HepG2 (cell line): ENCODE data around the gene TLK1. TPM values are rescaled to one million over a fixed set of nuclear protein-coding genes. Genes with fewer than 3 reads are reported as not detected.

ENCODE experiments used
- ATAC-seq: fragments of 200-7000 bp; cut with Tn5 transposase; 3 replicates; pipeline ENCODE4 v1.9.1; 2020; ENCODE audit warnings: mild to moderate bottlenecking, moderate library complexity
- BruUV-seq: library from RNA; stranded (reverse); fragments of 400-500 nt; replicated peaks from 2 replicates; lab custom pipeline; 2021; lab: Mats Ljungman, UMichigan
- CTCF ChIA-PET: fragments of 300-600 bp; formaldehyde crosslinking; extraction: SDS; loops from one replicate; lab custom pipeline; 2021; ENCODE audit warnings: low total read pairs, inconsistent platforms, low intra/inter-chr PET ratio; lab: Yijun Ruan, JAX
- POLR2A ChIA-PET: fragments of 350-600 bp; sonication (Branson Sonifier 250); formaldehyde crosslinking; loops from one replicate; lab custom pipeline; 2020; ENCODE audit warnings: antibody characterized with exemption, inconsistent platforms; lab: Yijun Ruan, JAX
- DNase-seq: peaks from one replicate; pipeline ENCODE4 v3.0.0-alpha.2; 2015; ENCODE audit warnings: low spot score
- FAIRE-seq: peaks from 3 replicates; lab custom pipeline; 2011; peaks lifted over from hg19 to GRCh38; lab: Jason Lieb, UNC
- H2AFZ ChIP-seq: one replicate; pipeline ENCODE4 v1.6.1; 2011; ENCODE audit warnings: low read length, inconsistent platforms
- H3K27ac ChIP-seq: fragments of 300-600 bp; 3 replicates; pipeline ENCODE4 v1.8.0; 2011; ENCODE audit warnings: mixed run types, mild to moderate bottlenecking, mixed read lengths, low read length, inconsistent platforms; ENCODE audit not compliant: insufficient read depth; ENCODE audit errors: extremely low read length
- H3K27me3 ChIP-seq, 2 experiments: fragments of 200-600 bp in 1 of 2; 2 replicates in 1 of 2; 3 replicates in 1 of 2; pipeline versions ENCODE4 v1.6.0 to v1.8.0; 2011; ENCODE audit warnings: low read length in 2 of 2, mild to moderate bottlenecking in 2 of 2, moderate library complexity in 2 of 2, inconsistent platforms in 1 of 2; ENCODE audit not compliant: insufficient read depth in 2 of 2, control insufficient read depth in 1 of 2
- H3K36me3 ChIP-seq, 2 experiments: fragments of 200-600 bp in 1 of 2; replicated peaks in 1 of 2; 2 replicates in 1 of 2; 3 replicates in 1 of 2; pipeline versions ENCODE4 v1.5.1 to v1.8.0; 2011; ENCODE audit warnings: low read length in 2 of 2, inconsistent platforms in 1 of 2; ENCODE audit not compliant: insufficient read depth in 2 of 2, control insufficient read depth in 1 of 2
- H3K4me1 ChIP-seq: 2 replicates; pipeline ENCODE4 v1.5.1; 2012; ENCODE audit warnings: low read length, inconsistent platforms; ENCODE audit not compliant: insufficient read depth
- H3K4me2 ChIP-seq: 2 replicates; pipeline ENCODE4 v1.6.0; 2011; ENCODE audit warnings: low read depth, low read length, inconsistent platforms
- H3K4me3 ChIP-seq, 3 experiments: fragments of 200-600 bp in 1 of 3; sonication (generic), shearing (Covaris generic) in 1 of 3; replicated peaks in 1 of 3; 2 replicates each; pipeline ENCODE4 v1.5.1; 2011 to 2016; ENCODE audit warnings: low read length in 3 of 3, inconsistent platforms in 2 of 3, low read depth in 2 of 3, mild to moderate bottlenecking in 2 of 3, control low read depth in 1 of 3, mixed read lengths in 1 of 3; ENCODE audit not compliant: insufficient read depth in 1 of 3
- H3K79me2 ChIP-seq: one replicate; pipeline ENCODE4 v1.6.1; 2011; ENCODE audit warnings: low read length, inconsistent platforms; ENCODE audit not compliant: insufficient read depth
- H3K9ac ChIP-seq: 2 replicates; pipeline ENCODE4 v1.6.0; 2011; ENCODE audit warnings: mild to moderate bottlenecking, low read depth, low read length, inconsistent platforms; ENCODE audit not compliant: insufficient read depth
- H3K9me3 ChIP-seq: 2 replicates; pipeline ENCODE4 v1.5.1; 2012; ENCODE audit warnings: mild to moderate bottlenecking, low read length
- H4K20me1 ChIP-seq: 2 replicates; pipeline ENCODE4 v1.6.0; 2011; ENCODE audit warnings: inconsistent platforms, mild to moderate bottlenecking, low read length, moderate library complexity; ENCODE audit not compliant: insufficient read depth
- ATF1 ChIP-seq: IDR thresholded peaks from 2 replicates; pipeline ENCODE4 v1.6.1; 2016; ENCODE audit warnings: mild to moderate bottlenecking, control low read depth
- ISX ChIP-seq: sonication (generic); formaldehyde crosslinking; conservative IDR thresholded peaks from 2 replicates; pipeline ENCODE4 v1.5.0; 2020; ENCODE audit warnings: missing genetic modification reagents
- KLF13 ChIP-seq: sonication (generic); formaldehyde crosslinking; IDR thresholded peaks from 2 replicates; pipeline ENCODE4 v1.4.0; 2020; ENCODE audit warnings: mild to moderate bottlenecking, missing genetic modification reagents
- MTA3 ChIP-seq: sonication (generic); formaldehyde crosslinking; IDR thresholded peaks from 2 replicates; pipeline ENCODE4 v1.4.0; 2020; ENCODE audit warnings: missing genetic modification reagents
- NCOA2 ChIP-seq: sonication (generic); formaldehyde crosslinking; IDR thresholded peaks from 2 replicates; pipeline ENCODE4 v1.8.0; 2022; ENCODE audit warnings: inconsistent platforms
- POLR2AphosphoS5 ChIP-seq: IDR thresholded peaks from 2 replicates; pipeline ENCODE4 v1.6.1; 2012; ENCODE audit warnings: low read depth, low read length
- RXRB ChIP-seq: IDR thresholded peaks from 2 replicates; pipeline ENCODE4 v1.6.1; 2016; ENCODE audit warnings: borderline replicate concordance, missing genetic modification reagents, missing compliant biosample characterization
- ZFP90 ChIP-seq: sonication (generic); formaldehyde crosslinking; IDR thresholded peaks from 2 replicates; pipeline ENCODE4 v1.8.0; 2022; ENCODE audit warnings: missing genetic modification reagents, mild to moderate bottlenecking, inconsistent platforms, borderline replicate concordance
- ZMYM4 ChIP-seq: sonication (generic); formaldehyde crosslinking; IDR thresholded peaks from 2 replicates; pipeline ENCODE4 v1.8.1; 2023; ENCODE audit warnings: mild to moderate bottlenecking, missing genetic modification reagents
- ZNF337 ChIP-seq: sonication (generic); formaldehyde crosslinking; IDR thresholded peaks from 2 replicates; pipeline ENCODE4 v1.5.1; 2020; ENCODE audit warnings: missing genetic modification reagents, low read depth, mild to moderate bottlenecking, borderline replicate concordance
- ZNF496 ChIP-seq: sonication (generic); formaldehyde crosslinking; IDR thresholded peaks from 2 replicates; pipeline ENCODE4 v1.8.1; 2023; ENCODE audit warnings: mild to moderate bottlenecking, moderate library complexity, missing genetic modification reagents; ENCODE audit not compliant: insufficient replicate concordance
- ZNF549 ChIP-seq: sonication (generic); formaldehyde crosslinking; IDR thresholded peaks from 2 replicates; pipeline ENCODE4 v1.5.0; 2020; ENCODE audit warnings: missing genetic modification reagents
- ZNF605 ChIP-seq: sonication (generic); formaldehyde crosslinking; IDR thresholded peaks from 2 replicates; pipeline ENCODE4 v1.8.0; 2022; ENCODE audit warnings: mild to moderate bottlenecking, missing genetic modification reagents
- ZNF83 ChIP-seq: sonication (generic); formaldehyde crosslinking; IDR thresholded peaks from 2 replicates; pipeline ENCODE4 v1.4.0; 2020; ENCODE audit warnings: missing genetic modification reagents, mild to moderate bottlenecking, borderline replicate concordance
- WGBS: methylation state at CpG from one replicate; pipeline ENCODE4 v1.1.6; 2017; ENCODE audit warnings: low lambda C conversion rate; 5-methylcytosine and 5-hydroxymethylcytosine counted together
- in situ Hi-C: cut with HindIII; loops from 2 replicates; pipeline ENCODE4 v1.10.0; 2017; ENCODE audit warnings: low pct_unique_long_range_greater_than_20kb; ENCODE audit not compliant: extremely low pct_ligation_motif_present
- intact Hi-C: fragments of 100-400 bp; cut with micrococcal nuclease; formaldehyde crosslinking; loops from one replicate; pipeline ENCODE4 v1.10.0; 2022; ENCODE audit not compliant: unreplicated experiment
- polyA plus RNA-seq, 8 experiments: library from polyadenylated mRNA; depleted of rRNA in 3 of 8; stranded (reverse) in 7 of 8; unstranded in 1 of 8; fragments of >200 nt; fragmentation: Illumina TruSeq in 4 of 8; extraction: Trizol in 4 of 8; gene quantifications; 2 replicates each; pipeline versions ENCODE4 v1.2.1 to v1.2.3, GENCODE V29; 2011 to 2016; ENCODE audit warnings: low read depth in 4 of 8, missing spikeins in 1 of 8, mixed read lengths in 1 of 8; ENCODE audit not compliant: insufficient read depth in 1 of 8
- total RNA-seq, 5 experiments: library from RNA; depleted of rRNA; stranded (reverse); fragments of >200 nt; fragmentation: Illumina TruSeq; extraction: Trizol; gene quantifications; 2 replicates each; pipeline ENCODE4 v1.2.3, GENCODE V29; 2016; ENCODE audit warnings: low read depth in 1 of 5
- TF ChIP-seq, protein P1 (sequence below): sonication (generic); formaldehyde crosslinking; conservative IDR thresholded peaks from 2 replicates; pipeline ENCODE4 v1.8.0; 2022; ENCODE audit warnings: missing genetic modification reagents
- TF ChIP-seq, protein P2 (sequence below): sonication (generic); formaldehyde crosslinking; IDR thresholded peaks from 2 replicates; pipeline ENCODE4 v1.8.1; 2023; ENCODE audit warnings: mild to moderate bottlenecking, missing genetic modification reagents, borderline replicate concordance
- TF ChIP-seq, protein P3 (sequence below): sonication (generic); formaldehyde crosslinking; IDR thresholded peaks from 2 replicates; pipeline ENCODE4 v1.5.0; 2020; ENCODE audit warnings: mild to moderate bottlenecking, missing genetic modification reagents, moderate library complexity

Gene TLK1
- total and polyA plus RNA-seq, 2 of the 13 experiments (the other 11 are each of a cell fraction or from before 2014, with no cell fraction given): 16.8 to 28.7 TPM

DNA sequence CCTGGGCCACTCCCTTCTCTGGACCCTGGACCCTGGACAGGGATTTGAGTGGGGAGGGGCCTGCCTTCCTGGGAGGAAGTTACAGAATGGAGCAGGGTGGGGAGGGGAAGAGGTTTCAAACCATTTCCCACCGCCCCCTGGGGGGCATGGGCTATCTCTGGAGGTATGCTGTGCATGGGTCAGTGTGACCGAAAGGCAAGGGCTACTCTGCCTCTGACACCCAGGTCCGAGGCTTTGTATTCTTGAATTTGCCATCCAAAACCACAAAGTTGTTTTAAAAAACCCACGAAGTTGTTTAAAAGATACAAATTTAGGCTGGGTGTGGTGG is 184.8 kb downstream of the TLK1 start (continued):
- TF ChIP-seq ZFP90 (no peak), ISX (CRISPR knock-in tag) (no peak), ZNF83 (no peak), ZNF549 (CRISPR knock-in tag) (no peak)
- TF ChIP-seq, protein P1, sequence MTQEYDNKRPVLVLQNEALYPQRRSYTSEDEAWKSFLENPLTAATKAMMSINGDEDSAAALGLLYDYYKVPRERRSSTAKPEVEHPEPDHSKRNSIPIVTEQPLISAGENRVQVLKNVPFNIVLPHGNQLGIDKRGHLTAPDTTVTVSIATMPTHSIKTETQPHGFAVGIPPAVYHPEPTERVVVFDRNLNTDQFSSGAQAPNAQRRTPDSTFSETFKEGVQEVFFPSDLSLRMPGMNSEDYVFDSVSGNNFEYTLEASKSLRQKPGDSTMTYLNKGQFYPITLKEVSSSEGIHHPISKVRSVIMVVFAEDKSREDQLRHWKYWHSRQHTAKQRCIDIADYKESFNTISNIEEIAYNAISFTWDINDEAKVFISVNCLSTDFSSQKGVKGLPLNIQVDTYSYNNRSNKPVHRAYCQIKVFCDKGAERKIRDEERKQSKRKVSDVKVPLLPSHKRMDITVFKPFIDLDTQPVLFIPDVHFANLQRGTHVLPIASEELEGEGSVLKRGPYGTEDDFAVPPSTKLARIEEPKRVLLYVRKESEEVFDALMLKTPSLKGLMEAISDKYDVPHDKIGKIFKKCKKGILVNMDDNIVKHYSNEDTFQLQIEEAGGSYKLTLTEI (CRISPR knock-in tag): no peak
- TF ChIP-seq, all 625 proteins: peak for 27

DNA sequence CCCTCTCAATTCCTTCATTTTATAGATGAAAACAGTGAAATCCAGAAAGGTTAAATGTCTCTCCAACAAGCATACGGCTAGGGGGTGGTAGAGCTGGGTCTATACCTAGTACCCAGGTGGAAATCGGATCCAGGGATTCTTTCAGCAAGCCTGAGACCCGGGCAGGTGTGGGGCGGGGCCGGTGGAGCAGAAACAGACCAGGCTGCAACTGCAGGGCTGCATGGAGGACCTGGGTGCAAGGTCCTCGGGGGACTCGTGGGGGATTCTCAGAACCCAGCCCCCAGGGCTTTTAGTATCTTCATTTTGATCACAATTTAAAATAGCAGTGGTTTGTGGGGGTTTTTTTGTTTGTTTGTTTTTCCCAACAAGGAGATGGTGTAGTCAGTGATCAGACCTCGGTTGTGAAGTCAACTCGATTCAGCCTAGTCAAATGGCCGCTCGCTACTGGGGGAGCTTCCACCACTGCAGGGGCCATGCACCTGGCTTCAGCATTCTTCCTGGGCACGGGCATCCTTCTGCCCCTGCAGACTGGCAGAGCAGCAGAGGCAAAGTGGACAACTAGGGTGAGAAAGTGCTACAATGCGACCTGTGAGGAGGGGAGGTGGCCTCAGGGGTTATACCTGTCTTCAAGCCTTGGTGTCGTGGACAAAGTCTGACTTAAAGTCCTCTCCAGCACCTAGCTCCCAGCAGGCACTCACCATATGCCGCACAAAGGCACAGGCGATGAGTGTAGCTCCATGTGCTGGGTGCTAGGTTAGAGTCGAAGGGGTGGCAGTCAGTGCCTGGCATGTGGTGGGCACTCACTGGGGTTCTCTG is 185.4 kb downstream of the TLK1 start:
- H3K36me3 ChIP-seq: no peaks in the 10 kb centered on the region
- peak overlapping the region; percentile 52 for H2AFZ ChIP-seq
- no peaks in the 10 kb centered on the region for H3K27me3 ChIP-seq
- peaks cover 43% of the 10 kb centered on the region for H3K4me1 ChIP-seq
- DNase-seq (no peak), FAIRE-seq (no peak), ATAC-seq (peak; percentile 26)
- ChIA-PET CTCF (no interaction called here), POLR2A (interaction anchor here (1.0 to 4.7 kb wide), 10 partner anchors 9 to 458 kb away, joined by 3 to 39 read pairs (median 6); partner anchors contain the start of genes DCAF17, GORASP2 and METTL8)
- H3K9ac ChIP-seq: peak overlapping the region; percentile 88
- peak overlapping the region; percentile 62 to 83 (median 64) for H3K4me3 ChIP-seq
- BruUV-seq: no TSS peak
- H3K4me2 ChIP-seq: peak overlapping the region; percentile 96
- intact Hi-C loops (loop anchor here (10.0 kb wide), 2 partner anchors 269 to 1129 kb away; partner anchors contain the start of gene DLX2), in situ Hi-C loops (no loop called here)
- no peaks in the 10 kb centered on the region for H4K20me1 ChIP-seq
- WGBS: 22% methylated on average over 16 of the region's 17 CpGs
- no peaks in the 10 kb centered on the region for H3K9me3 ChIP-seq
- peak overlapping the region; percentile 92 for H3K27ac ChIP-seq
- no peaks in the 10 kb centered on the region for H3K79me2 ChIP-seq
- TF ChIP-seq ZMYM4 (CRISPR knock-in tag) (peak; percentile 72; the same call in 1 of the 2 replicates), ZNF496 (no peak), ZNF605 (CRISPR knock-in tag) (peak; percentile 52; the same call in 1 of the 2 replicates), POLR2AphosphoS5 (peak; percentile 60), KLF13 (CRISPR knock-in tag) (no peak), MTA3 (CRISPR knock-in tag) (no peak), NCOA2 (no peak), RXRB (CRISPR knock-in tag) (no peak), ZNF337 (CRISPR knock-in tag) (no peak), ATF1 (CRISPR knock-in tag) (no peak)
- TF ChIP-seq, protein P2, sequence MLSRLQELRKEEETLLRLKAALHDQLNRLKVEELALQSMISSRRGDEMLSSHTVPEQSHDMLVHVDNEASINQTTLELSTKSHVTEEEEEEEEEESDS (CRISPR knock-in tag): 0 out of 2 replicates have a peak, but pooled peaks have one; percentile 39
- TF ChIP-seq, protein P3, sequence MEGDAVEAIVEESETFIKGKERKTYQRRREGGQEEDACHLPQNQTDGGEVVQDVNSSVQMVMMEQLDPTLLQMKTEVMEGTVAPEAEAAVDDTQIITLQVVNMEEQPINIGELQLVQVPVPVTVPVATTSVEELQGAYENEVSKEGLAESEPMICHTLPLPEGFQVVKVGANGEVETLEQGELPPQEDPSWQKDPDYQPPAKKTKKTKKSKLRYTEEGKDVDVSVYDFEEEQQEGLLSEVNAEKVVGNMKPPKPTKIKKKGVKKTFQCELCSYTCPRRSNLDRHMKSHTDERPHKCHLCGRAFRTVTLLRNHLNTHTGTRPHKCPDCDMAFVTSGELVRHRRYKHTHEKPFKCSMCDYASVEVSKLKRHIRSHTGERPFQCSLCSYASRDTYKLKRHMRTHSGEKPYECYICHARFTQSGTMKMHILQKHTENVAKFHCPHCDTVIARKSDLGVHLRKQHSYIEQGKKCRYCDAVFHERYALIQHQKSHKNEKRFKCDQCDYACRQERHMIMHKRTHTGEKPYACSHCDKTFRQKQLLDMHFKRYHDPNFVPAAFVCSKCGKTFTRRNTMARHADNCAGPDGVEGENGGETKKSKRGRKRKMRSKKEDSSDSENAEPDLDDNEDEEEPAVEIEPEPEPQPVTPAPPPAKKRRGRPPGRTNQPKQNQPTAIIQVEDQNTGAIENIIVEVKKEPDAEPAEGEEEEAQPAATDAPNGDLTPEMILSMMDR: no peak
